Measurements from ENCODE around the gene IFNK. TPM values are rescaled to one million over a fixed set of nuclear protein-coding genes. Genes with fewer than 3 reads are reported as not detected.

Gene IFNK
- total RNA-seq, 1 experiment from 2014 or later = not detected

DNA sequence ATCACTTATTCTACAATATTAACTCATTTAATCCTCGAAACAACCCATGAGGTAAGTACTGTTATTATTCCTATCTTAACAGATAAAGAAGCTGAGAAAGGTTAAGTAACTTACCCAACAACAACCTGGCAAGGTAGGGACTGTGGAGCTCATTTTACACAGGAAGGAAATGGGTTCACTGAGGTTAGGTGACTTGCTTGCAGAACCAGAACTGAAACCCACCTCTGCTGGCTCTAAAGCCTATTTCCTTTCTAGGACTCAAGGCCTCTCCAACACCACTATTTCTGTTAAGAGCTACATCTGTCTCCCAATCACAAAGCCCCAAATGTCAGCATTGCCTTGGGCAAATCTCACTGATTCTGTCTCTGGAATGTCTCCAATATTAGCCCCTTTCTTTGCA, 38.9 kb upstream of the IFNK start (continued):
- TF ChIP-seq, protein P1, sequence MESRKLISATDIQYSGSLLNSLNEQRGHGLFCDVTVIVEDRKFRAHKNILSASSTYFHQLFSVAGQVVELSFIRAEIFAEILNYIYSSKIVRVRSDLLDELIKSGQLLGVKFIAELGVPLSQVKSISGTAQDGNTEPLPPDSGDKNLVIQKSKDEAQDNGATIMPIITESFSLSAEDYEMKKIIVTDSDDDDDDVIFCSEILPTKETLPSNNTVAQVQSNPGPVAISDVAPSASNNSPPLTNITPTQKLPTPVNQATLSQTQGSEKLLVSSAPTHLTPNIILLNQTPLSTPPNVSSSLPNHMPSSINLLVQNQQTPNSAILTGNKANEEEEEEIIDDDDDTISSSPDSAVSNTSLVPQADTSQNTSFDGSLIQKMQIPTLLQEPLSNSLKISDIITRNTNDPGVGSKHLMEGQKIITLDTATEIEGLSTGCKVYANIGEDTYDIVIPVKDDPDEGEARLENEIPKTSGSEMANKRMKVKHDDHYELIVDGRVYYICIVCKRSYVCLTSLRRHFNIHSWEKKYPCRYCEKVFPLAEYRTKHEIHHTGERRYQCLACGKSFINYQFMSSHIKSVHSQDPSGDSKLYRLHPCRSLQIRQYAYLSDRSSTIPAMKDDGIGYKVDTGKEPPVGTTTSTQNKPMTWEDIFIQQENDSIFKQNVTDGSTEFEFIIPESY (IDR thresholded peaks at IDR 0.05; ENCODE audit: extremely low read depth, insufficient replicate concordance, low read length) = no peak
- TF ChIP-seq SIN3A (IDR thresholded peaks at IDR 0.05; ENCODE audit: low read depth) = no peak

DNA sequence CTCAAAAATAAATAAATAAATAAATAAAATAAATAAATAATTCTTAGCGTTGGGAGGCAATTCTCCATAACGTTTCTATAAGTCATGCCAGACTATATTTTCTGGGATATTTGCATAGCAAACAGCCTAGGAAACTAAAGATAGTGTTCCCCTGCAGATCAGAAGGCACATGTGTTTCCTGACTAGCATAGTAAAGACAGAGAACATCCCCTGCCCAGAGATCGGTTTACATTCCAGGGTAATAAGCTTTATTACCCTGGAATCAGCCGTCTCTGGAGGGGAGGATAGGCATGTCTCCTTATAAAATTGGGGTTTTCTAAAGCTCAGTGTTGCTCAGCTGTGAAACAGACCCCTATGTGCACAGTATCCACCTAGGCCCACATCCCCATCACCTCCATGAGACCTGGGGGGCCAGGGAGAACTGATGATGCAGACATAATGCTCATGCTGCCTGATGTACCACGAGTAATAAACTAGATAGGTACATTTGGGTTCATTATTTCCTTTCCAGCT, 36.9 kb upstream of the IFNK start:
- Histone ChIP-seq H3K4me2 (ENCODE audit: low read length) (no peak overlapping the region), H3K36me3 (ENCODE audit: control insufficient read depth in 1 of 2, insufficient read depth in 2 of 2, low read length in 2 of 2) (no peaks in the 10 kb centered on the region), H3K9ac (ENCODE audit: low read length) (no peak overlapping the region), H2AFZ (ENCODE audit: low read depth, low read length, poor library complexity, severe bottlenecking) (no peak overlapping the region), H3K27ac (ENCODE audit: low read depth, low read length) (no peak overlapping the region), H3K9me2 (ENCODE audit: insufficient read depth) (no peaks in the 10 kb centered on the region), H3K79me2 (ENCODE audit: insufficient read depth, low read length) (no peaks in the 10 kb centered on the region), H3K27me3 (ENCODE audit: insufficient read depth, low read length) (no peaks in the 10 kb centered on the region), H3K4me1 (ENCODE audit: control insufficient read depth in 1 of 2, insufficient read depth in 2 of 2, low read length in 2 of 2) (no peaks in the 10 kb centered on the region), H4K20me1 (ENCODE audit: insufficient read depth) (no peaks in the 10 kb centered on the region), H3K4me3 (replicated peaks in 1 of 2; ENCODE audit: low read depth in 1 of 2, low read length in 2 of 2) (no peak overlapping the region), H3K9me3 (ENCODE audit: control insufficient read depth in 1 of 2, insufficient read depth in 1 of 2, low read depth in 1 of 2, low read length in 2 of 2) (no peaks in the 10 kb centered on the region)
- DNase-seq (ENCODE audit: low read depth, low spot score) (no peak), ATAC-seq (no peak)
- BruUV-seq (replicated peaks) = no TSS peak
- RAD21 ChIA-PET (ENCODE audit: low non-redundant PET in 1 of 2, low total read pairs in 2 of 2, uncharacterized antibody in 2 of 2, unreplicated experiment in 2 of 2) = no interaction called here
- intact Hi-C loops (cut with micrococcal nuclease) = no loop called here
- CTCF ChIA-PET = no interaction called here
- TF ChIP-seq YY1 (IDR thresholded peaks at IDR 0.05; ENCODE audit: extremely low read depth, insufficient replicate concordance, low read depth, low read length) (no peak), EGR1 (IDR thresholded peaks at IDR 0.05; ENCODE audit: low read depth) (no peak), CBX3 (IDR thresholded peaks at IDR 0.05; ENCODE audit: low read depth) (no peak), CEBPB (IDR thresholded peaks at IDR 0.05; ENCODE audit: low read depth) (no peak), SRF (IDR thresholded peaks at IDR 0.05; ENCODE audit: low read depth) (no peak), SIN3A (IDR thresholded peaks at IDR 0.05; ENCODE audit: low read depth) (no peak), JUND (IDR thresholded peaks at IDR 0.05) (no peak), ZFX (IDR thresholded peaks at IDR 0.05) (no peak), ZNF274 (IDR thresholded peaks at IDR 0.05; ENCODE audit: low read depth, low read length) (no peak), SP1 (IDR thresholded peaks at IDR 0.05; ENCODE audit: low read depth) (no peak)
- TF ChIP-seq, protein P2, sequence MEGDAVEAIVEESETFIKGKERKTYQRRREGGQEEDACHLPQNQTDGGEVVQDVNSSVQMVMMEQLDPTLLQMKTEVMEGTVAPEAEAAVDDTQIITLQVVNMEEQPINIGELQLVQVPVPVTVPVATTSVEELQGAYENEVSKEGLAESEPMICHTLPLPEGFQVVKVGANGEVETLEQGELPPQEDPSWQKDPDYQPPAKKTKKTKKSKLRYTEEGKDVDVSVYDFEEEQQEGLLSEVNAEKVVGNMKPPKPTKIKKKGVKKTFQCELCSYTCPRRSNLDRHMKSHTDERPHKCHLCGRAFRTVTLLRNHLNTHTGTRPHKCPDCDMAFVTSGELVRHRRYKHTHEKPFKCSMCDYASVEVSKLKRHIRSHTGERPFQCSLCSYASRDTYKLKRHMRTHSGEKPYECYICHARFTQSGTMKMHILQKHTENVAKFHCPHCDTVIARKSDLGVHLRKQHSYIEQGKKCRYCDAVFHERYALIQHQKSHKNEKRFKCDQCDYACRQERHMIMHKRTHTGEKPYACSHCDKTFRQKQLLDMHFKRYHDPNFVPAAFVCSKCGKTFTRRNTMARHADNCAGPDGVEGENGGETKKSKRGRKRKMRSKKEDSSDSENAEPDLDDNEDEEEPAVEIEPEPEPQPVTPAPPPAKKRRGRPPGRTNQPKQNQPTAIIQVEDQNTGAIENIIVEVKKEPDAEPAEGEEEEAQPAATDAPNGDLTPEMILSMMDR (IDR thresholded peaks at IDR 0.05 in 2 of 3, conservative IDR thresholded peaks at IDR 0.05 in 1 of 3; ENCODE audit: borderline replicate concordance in 1 of 3, insufficient read depth in 1 of 3, low read depth in 2 of 3, low read length in 2 of 3) = no peak
- TF ChIP-seq, protein P3, sequence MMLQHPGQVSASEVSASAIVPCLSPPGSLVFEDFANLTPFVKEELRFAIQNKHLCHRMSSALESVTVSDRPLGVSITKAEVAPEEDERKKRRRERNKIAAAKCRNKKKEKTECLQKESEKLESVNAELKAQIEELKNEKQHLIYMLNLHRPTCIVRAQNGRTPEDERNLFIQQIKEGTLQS (IDR thresholded peaks at IDR 0.05) = no peak
- POLR2A ChIA-PET = no interaction called here
